Natural killer cell (primary cell): ENCODE results near the gene SEMA6B. TPM values are rescaled to one million over a fixed set of nuclear protein-coding genes. Genes with fewer than 3 reads are reported as not detected.

ENCODE experiments used
- ATAC-seq, 3 donors: fragments of 150-1000 bp in 2 of 3; fragments of 200-7000 bp in 1 of 3; cut with Tn5 transposase; 1 replicate in 1 of 3; 2 replicates in 2 of 3; pipeline ENCODE4 v1.10.0; 2021; ENCODE audit warnings: mild to moderate bottlenecking in 2 of 3, moderate library complexity in 2 of 3
- DNase-seq, 2 donors: peaks; one replicate each; pipeline versions ENCODE4 v3.0.0 to v3.0.0-alpha.2; 2013 to 2021; ENCODE audit warnings: mixed read lengths in 1 of 2
- H3K27ac ChIP-seq: one replicate; pipeline ENCODE4 v1.5.1; 2013; ENCODE audit warnings: mild to moderate bottlenecking, low read length
- H3K27me3 ChIP-seq: one replicate; pipeline ENCODE4 v1.6.1; 2013; ENCODE audit warnings: low read length; ENCODE audit not compliant: control insufficient read depth, insufficient read depth
- H3K36me3 ChIP-seq: one replicate; pipeline ENCODE4 v1.6.1; 2013; ENCODE audit warnings: low read length; ENCODE audit not compliant: control insufficient read depth, insufficient read depth
- H3K4me1 ChIP-seq: one replicate; pipeline ENCODE4 v1.6.1; 2013; ENCODE audit warnings: low read length; ENCODE audit not compliant: control insufficient read depth, insufficient read depth
- H3K4me3 ChIP-seq: one replicate; pipeline ENCODE4 v1.5.1; 2013; ENCODE audit warnings: low read length
- H3K9me3 ChIP-seq: one replicate; pipeline ENCODE4 v1.6.1; 2013; ENCODE audit warnings: low read length; ENCODE audit not compliant: control insufficient read depth, insufficient read depth
- H3K27ac Mint-ChIP-seq, 2 donors: one replicate each; pipeline ENCODE4 v1.8.0; 2022; ENCODE audit warnings: mild to moderate bottlenecking in 2 of 2, mixed read lengths in 2 of 2, moderate library complexity in 1 of 2
- H3K27me3 Mint-ChIP-seq, 2 donors: one replicate each; pipeline ENCODE4 v1.8.0; 2022; ENCODE audit warnings: low read depth in 2 of 2, mixed read lengths in 2 of 2
- H3K36me3 Mint-ChIP-seq: one replicate; pipeline ENCODE4 v1.8.0; 2022; ENCODE audit warnings: mixed read lengths
- H3K4me1 Mint-ChIP-seq, 2 donors: one replicate each; pipeline ENCODE4 v1.8.0; 2022; ENCODE audit warnings: mixed read lengths in 2 of 2
- H3K4me3 Mint-ChIP-seq: one replicate; pipeline ENCODE4 v1.8.0; 2022; ENCODE audit warnings: mild to moderate bottlenecking, moderate library complexity, mixed read lengths
- H3K9me3 Mint-ChIP-seq, 2 donors: one replicate each; pipeline ENCODE4 v1.8.0; 2022; ENCODE audit warnings: mixed read lengths in 2 of 2
- WGBS: methylation state at CpG from one replicate; pipeline ENCODE4 v1.1.7; 2013; ENCODE audit warnings: missing lambda C conversion rate; ENCODE audit not compliant: insufficient coverage; 5-methylcytosine and 5-hydroxymethylcytosine counted together
- intact Hi-C: fragments of 100-400 bp; cut with micrococcal nuclease; formaldehyde crosslinking; loops from one replicate; pipeline ENCODE4 v1.14.2; 2022
- total RNA-seq, 4 donors: library from RNA; stranded (reverse); fragments of 120-200 nt in 1 of 4; gene quantifications; one replicate each; pipeline versions ENCODE4 v1.2.3 to v1.2.4, GENCODE V29; 2013 to 2022
- TF ChIP-seq, protein P1 (sequence below): fragments of 200-600 bp; IDR thresholded peaks from one replicate; pipeline ENCODE4 v1.8.0; 2022; ENCODE audit warnings: antibody characterized with exemption

The SEMA6B gene
- total RNA-seq, 3 donors from 2014 or later (not counting 1 experiment from before 2014, with no cell fraction given) = 0.50 to 5.4 TPM; not detected in 1

DNA sequence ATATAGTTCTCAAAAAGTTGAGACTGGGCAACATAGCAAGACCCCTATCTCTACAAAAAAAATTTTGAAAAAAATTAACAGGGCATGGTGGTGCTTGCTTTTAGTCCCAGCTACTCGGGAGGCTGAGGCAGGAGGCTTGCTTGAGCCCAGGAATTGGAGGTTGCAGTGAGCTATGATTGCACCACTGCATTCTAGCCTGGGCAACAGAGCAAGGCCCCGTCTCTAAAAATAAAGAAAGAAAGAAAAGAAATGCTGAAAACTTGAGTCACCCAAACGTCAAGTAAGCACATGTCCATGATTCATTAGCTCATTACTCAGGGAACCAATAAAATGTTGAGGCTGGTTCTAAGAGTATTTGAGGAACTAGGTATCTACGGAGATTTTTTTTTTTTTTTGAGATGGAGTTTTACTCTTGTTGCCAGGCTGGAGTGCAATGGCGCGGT, 33.9 kb upstream of the SEMA6B start:
- WGBS = 52% methylated on average over 4 of the region's 6 CpGs
- no peak overlapping the region for H3K27ac ChIP-seq
- ATAC-seq = no peak

DNA sequence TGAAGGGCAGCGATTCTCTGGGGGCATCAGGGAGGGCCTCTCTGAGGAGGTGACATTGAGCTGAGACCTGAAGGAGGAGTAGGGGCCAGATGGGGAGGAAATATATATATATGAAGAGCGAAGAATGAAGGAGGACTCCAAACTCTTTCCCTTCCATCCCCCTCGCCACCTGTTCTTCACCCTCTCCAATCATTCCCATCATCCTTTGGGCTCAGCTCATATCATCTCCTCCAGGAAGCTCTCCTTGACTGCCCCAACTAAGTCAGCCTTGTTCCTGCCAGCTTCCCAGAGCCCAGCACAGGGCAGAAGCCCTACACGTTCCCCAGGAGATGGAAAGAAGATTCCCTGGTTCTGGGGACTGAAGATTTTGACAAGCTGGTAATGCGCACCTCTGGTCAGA, 33.0 kb upstream of the SEMA6B start:
- intact Hi-C loops = no loop called here
- Histone ChIP-seq H3K4me1 (peaks cover 5% of the 10 kb centered on the region), H3K4me3 (no peak overlapping the region), H3K27ac (no peak overlapping the region), H3K27me3 (peaks cover 10% of the 10 kb centered on the region), H3K9me3 (no peaks in the 10 kb centered on the region), H3K36me3 (no peaks in the 10 kb centered on the region)
- H3K36me3 Mint-ChIP-seq = no peaks in the 10 kb centered on the region
- ATAC-seq = no peak
- H3K9me3 Mint-ChIP-seq = no peaks in the 10 kb centered on the region
- peaks cover 19 to 21% of the 10 kb centered on the region in 2 donors for H3K27me3 Mint-ChIP-seq
- no peak overlapping the region for H3K4me3 Mint-ChIP-seq
- TF ChIP-seq, protein P1, sequence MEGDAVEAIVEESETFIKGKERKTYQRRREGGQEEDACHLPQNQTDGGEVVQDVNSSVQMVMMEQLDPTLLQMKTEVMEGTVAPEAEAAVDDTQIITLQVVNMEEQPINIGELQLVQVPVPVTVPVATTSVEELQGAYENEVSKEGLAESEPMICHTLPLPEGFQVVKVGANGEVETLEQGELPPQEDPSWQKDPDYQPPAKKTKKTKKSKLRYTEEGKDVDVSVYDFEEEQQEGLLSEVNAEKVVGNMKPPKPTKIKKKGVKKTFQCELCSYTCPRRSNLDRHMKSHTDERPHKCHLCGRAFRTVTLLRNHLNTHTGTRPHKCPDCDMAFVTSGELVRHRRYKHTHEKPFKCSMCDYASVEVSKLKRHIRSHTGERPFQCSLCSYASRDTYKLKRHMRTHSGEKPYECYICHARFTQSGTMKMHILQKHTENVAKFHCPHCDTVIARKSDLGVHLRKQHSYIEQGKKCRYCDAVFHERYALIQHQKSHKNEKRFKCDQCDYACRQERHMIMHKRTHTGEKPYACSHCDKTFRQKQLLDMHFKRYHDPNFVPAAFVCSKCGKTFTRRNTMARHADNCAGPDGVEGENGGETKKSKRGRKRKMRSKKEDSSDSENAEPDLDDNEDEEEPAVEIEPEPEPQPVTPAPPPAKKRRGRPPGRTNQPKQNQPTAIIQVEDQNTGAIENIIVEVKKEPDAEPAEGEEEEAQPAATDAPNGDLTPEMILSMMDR = no peak
- no peak overlapping the region for H3K27ac Mint-ChIP-seq
- DNase-seq = no peak
- 71% methylated on average over 5 of the region's 5 CpGs for WGBS
- peaks cover 3 to 4% of the 10 kb centered on the region in 2 donors for H3K4me1 Mint-ChIP-seq

More for the DNA sequence above, 33.9 kb upstream of the SEMA6B start:
- Histone ChIP-seq H3K36me3 (no peaks in the 10 kb centered on the region), H3K27me3 (peaks cover 14% of the 10 kb centered on the region), H3K4me1 (peaks cover 13% of the 10 kb centered on the region), H3K9me3 (no peaks in the 10 kb centered on the region), H3K4me3 (no peak overlapping the region)
- Mint-ChIP-seq H3K4me1 (peaks cover 4 to 8% of the 10 kb centered on the region in 2 donors), H3K4me3 (no peak overlapping the region), H3K27ac (no peak overlapping the region), H3K9me3 (no peaks in the 10 kb centered on the region), H3K36me3 (no peaks in the 10 kb centered on the region), H3K27me3 (peaks cover 19 to 23% of the 10 kb centered on the region in 2 donors)
- intact Hi-C loops = no loop called here
- TF ChIP-seq, protein P1 = no peak
- DNase-seq = no peak

DNA sequence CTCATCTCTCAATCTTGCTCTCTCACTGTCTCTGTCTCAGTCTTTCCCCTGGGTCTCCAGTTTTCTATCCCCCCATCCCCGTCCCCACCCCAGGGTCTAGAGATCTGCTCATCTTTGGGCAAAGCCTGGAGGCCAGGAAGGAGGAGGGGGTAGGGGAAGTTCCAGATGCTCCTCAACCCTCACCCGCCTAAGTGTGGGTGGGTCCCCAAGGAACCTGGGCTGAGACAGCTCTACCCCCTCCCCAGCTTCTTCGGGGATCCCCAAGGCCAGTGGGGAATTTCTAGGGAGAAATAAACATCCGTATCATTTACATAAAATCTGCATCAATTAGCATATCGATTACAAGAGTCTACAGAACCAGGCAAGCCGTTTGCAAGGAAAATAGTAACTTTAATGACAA, 31.8 kb upstream of the SEMA6B start:
- H3K27ac ChIP-seq = no peak overlapping the region
- H3K4me1 ChIP-seq = no peaks in the 10 kb centered on the region
- H3K4me3 ChIP-seq = no peak overlapping the region
- H3K36me3 Mint-ChIP-seq = no peaks in the 10 kb centered on the region
- no peaks in the 10 kb centered on the region for H3K4me1 Mint-ChIP-seq
- H3K27me3 Mint-ChIP-seq = peaks cover 18 to 19% of the 10 kb centered on the region in 2 donors
- H3K36me3 ChIP-seq = no peaks in the 10 kb centered on the region
- no peak for ATAC-seq
- no peak for DNase-seq
- intact Hi-C loops = no loop called here
- no peak overlapping the region for H3K4me3 Mint-ChIP-seq
- H3K9me3 ChIP-seq = no peaks in the 10 kb centered on the region
- no peaks in the 10 kb centered on the region for H3K9me3 Mint-ChIP-seq
- TF ChIP-seq, protein P1 = no peak
- 34% methylated on average over 4 of the region's 6 CpGs for WGBS
- H3K27ac Mint-ChIP-seq = no peak overlapping the region
- H3K27me3 ChIP-seq = peaks cover 3% of the 10 kb centered on the region

DNA sequence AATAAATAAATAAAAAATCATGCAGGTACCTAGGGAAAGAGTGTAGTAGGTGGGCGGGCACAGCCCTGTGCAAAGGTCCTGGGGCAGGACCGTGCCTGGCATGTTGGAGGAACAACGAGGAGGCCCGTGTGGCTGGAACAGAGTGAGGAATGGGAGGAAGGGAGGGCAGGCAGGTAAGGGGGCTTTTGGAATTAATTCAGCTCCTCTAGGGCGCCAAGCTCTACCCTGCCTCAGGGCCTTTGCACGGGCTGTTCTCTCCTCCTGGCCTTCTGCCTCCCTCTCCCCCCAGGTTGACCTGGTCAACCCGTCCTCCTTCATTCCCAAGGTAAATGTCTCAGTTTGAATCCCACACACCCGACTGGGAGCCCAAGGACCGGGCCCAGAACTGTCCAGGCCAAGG, 31.1 kb upstream of the SEMA6B start:
- peaks cover 24 to 26% of the 10 kb centered on the region in 2 donors for H3K27me3 Mint-ChIP-seq
- no peaks in the 10 kb centered on the region for H3K9me3 Mint-ChIP-seq
- intact Hi-C loops = no loop called here

More for the DNA sequence above, 31.1 kb upstream of the SEMA6B start:
- Mint-ChIP-seq H3K4me3 (no peak overlapping the region), H3K27ac (no peak overlapping the region), H3K36me3 (no peaks in the 10 kb centered on the region), H3K4me1 (no peaks in the 10 kb centered on the region)
- Histone ChIP-seq H3K4me3 (no peak overlapping the region), H3K9me3 (no peaks in the 10 kb centered on the region), H3K36me3 (no peaks in the 10 kb centered on the region), H3K27me3 (peaks cover 5% of the 10 kb centered on the region), H3K4me1 (no peaks in the 10 kb centered on the region), H3K27ac (no peak overlapping the region)
- TF ChIP-seq, protein P1 = no peak
- WGBS = 89% methylated on average over 9 of the region's 9 CpGs
- no peak for DNase-seq
- ATAC-seq = no peak
